Adrenal gland (tissue), 12 donors: Measurements from ENCODE around the gene WNT10A. TPM values are rescaled to one million over a fixed set of nuclear protein-coding genes. Genes with fewer than 3 reads are reported as not detected.

Experiments
- DNase-seq, 7 donors: peaks; one replicate each; pipeline ENCODE4 v3.0.0-alpha.2; 2019 to 2020
- H3K27ac ChIP-seq, 5 donors: fragments of 200-600 bp; sonication (generic) in 4 of 5; 1 replicate in 3 of 5; 2 replicates in 2 of 5; pipeline versions ENCODE4 v1.5.1 to v1.8.0; 2016 to 2020; ENCODE audit warnings: mild to moderate bottlenecking in 1 of 5
- H3K27me3 ChIP-seq: fragments of 200-600 bp; 2 replicates; pipeline ENCODE4 v1.8.0; 2021
- H3K36me3 ChIP-seq, 2 donors: fragments of 200-600 bp; replicated peaks in 1 of 2; 1 replicate in 1 of 2; 2 replicates in 1 of 2; pipeline versions ENCODE4 v1.5.1 to v1.8.0; 2018 to 2022
- H3K4me1 ChIP-seq, 2 donors: fragments of 200-600 bp; replicated peaks in 1 of 2; 1 replicate in 1 of 2; 2 replicates in 1 of 2; pipeline versions ENCODE4 v1.5.1 to v1.8.0; 2018 to 2021
- H3K4me3 ChIP-seq, 4 donors: fragments of 200-600 bp; sonication (generic) in 3 of 4; one replicate each; pipeline ENCODE4 v1.5.1; 2016 to 2018
- H3K9me3 ChIP-seq, 3 donors: fragments of 200-600 bp; sonication (generic) in 1 of 3; replicated peaks in 1 of 3; 1 replicate in 2 of 3; 2 replicates in 1 of 3; pipeline versions ENCODE4 v1.5.1 to v1.8.0; 2016 to 2021
- POLR2A ChIP-seq, 2 donors: fragments of 450-650 bp; IDR thresholded peaks; one replicate each; pipeline ENCODE4 v1.6.1; 2017; ENCODE audit warnings: antibody characterized with exemption in 2 of 2, mild to moderate bottlenecking in 2 of 2, moderate library complexity in 1 of 2
- WGBS, 4 donors: extraction: QIAGEN DNeasy Blood & Tissue Kit in 2 of 4; methylation state at CpG; one replicate each; pipeline versions ENCODE4 v1.1.5 to v1.1.7; 2013 to 2017; 5-methylcytosine and 5-hydroxymethylcytosine counted together
- intact Hi-C, 2 donors: fragments of 100-400 bp; cut with DNase I; formaldehyde crosslinking; loops; one replicate each; pipeline versions ENCODE4 v1.14.1 to v1.15.0; 2022 to 2023
- polyA plus RNA-seq, 3 donors: library from polyadenylated mRNA; stranded (reverse); fragments of 200-250 nt in 2 of 3; fragments of 350-450 nt in 1 of 3; fragmentation: Illumina TruSeq in 1 of 3; extraction: RNeasy Lipid Tissue Mini Kit (QIAGEN cat#74804) in 1 of 3; gene quantifications; one replicate each; pipeline ENCODE4 v1.2.3, GENCODE V29; 2013 to 2014
- total RNA-seq, 9 donors: library from RNA; depleted of rRNA in 4 of 9; stranded (reverse); fragments of >200 nt in 4 of 9; fragments of 120-200 nt in 1 of 9; fragmentation: NEBNext Ultra II Directional in 1 of 9; extraction: Animal tissue kit (Norgen Biotek cat#: 25700) in 1 of 9; gene quantifications; one replicate each; pipeline versions ENCODE4 v1.1.0 to v1.2.4, GENCODE V29; 2013 to 2023
- TF ChIP-seq, protein P1 (sequence below), 6 experiments: fragments of 450-650 bp in 4 of 6; fragments of 200-600 bp in 2 of 6; sonication (generic) in 1 of 6; IDR thresholded peaks; 1 replicate in 5 of 6; 2 replicates in 1 of 6; pipeline versions ENCODE4 v1.5.1 to v1.8.0; 2016 to 2021; ENCODE audit warnings: antibody characterized with exemption in 6 of 6, mild to moderate bottlenecking in 2 of 6, moderate library complexity in 1 of 6
- donor health status: healthy with polysubstance abuse.
- donor health status: Bipolar disorder and iron deficiency.
- donor health status: DM: yes; HTN: yes; CAD: no.
- donor health status: DM: no; HTN: no; CAD: no.
- donor health status: DM: no; HTN: no; CAD: no.
- donor health status: DM: yes; HTN: yes; CAD: no.

Gene WNT10A
- total and polyA plus RNA-seq, 12 donors, result 0.07 to 0.43 (median 0.19) TPM; not detected in 8

DNA sequence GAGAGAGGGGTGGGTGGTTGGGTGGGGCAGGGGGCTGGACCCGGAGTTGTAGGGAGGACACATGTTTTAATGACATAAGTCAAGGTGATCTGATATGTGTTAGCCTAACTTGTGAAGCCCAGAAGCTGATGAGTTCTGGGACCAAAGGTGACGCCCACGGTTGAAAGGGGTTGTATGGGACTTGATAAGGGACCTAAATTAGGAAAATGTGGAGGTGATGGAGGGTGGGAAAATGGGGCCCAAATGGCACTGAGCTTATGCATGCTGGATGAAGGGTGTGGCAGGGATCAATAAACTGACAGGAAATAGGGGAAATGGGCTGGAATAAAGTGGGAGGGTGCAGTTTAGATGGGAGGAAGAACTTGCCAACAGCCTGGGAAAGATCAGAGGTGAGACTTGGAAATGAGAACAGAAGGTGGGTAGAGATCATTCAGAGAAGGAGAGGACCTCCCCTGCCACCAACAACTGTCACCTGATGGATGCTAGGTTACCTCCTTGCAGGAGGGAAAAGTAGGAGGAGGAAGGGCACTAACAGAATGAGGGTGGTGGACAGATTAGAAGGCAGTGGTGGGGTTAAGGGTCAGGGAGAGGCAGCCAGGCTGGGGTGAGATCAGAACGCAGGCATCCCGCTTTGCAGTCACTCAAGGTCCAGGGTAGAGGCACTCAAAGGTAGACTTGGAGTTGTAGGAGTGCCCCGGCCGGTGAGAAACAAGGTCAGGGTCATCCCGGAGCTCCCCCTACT lies 15.3 kb downstream of the WNT10A start:
- no peak for TF ChIP-seq POLR2A (IDR thresholded peaks at IDR 0.05)
- TF ChIP-seq, protein P1, sequence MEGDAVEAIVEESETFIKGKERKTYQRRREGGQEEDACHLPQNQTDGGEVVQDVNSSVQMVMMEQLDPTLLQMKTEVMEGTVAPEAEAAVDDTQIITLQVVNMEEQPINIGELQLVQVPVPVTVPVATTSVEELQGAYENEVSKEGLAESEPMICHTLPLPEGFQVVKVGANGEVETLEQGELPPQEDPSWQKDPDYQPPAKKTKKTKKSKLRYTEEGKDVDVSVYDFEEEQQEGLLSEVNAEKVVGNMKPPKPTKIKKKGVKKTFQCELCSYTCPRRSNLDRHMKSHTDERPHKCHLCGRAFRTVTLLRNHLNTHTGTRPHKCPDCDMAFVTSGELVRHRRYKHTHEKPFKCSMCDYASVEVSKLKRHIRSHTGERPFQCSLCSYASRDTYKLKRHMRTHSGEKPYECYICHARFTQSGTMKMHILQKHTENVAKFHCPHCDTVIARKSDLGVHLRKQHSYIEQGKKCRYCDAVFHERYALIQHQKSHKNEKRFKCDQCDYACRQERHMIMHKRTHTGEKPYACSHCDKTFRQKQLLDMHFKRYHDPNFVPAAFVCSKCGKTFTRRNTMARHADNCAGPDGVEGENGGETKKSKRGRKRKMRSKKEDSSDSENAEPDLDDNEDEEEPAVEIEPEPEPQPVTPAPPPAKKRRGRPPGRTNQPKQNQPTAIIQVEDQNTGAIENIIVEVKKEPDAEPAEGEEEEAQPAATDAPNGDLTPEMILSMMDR (IDR thresholded peaks at IDR 0.05), result no peak
- Histone ChIP-seq H3K27me3 (peaks cover 54% of the 10 kb centered on the region), H3K27ac (no peak overlapping the region), H3K9me3 (no peaks in the 10 kb centered on the region), H3K4me1 (peaks cover 6 to 21% of the 10 kb centered on the region in 2 donors), H3K4me3 (peak overlapping the region in 1 of 4 donors; percentile 16), H3K36me3 (no peaks in the 10 kb centered on the region)
- 24 to 33% (median 26%) methylated on average over 8 of the region's 8 CpGs for WGBS, 4 donors
- DNase-seq, result peak in 1 of 7 donors; percentile 43
- intact Hi-C loops, result loop anchor here in 1 of 2 donors (5.0 kb wide), 1 partner anchor 44 kb away; no protein-coding TSS in a partner anchor

DNA sequence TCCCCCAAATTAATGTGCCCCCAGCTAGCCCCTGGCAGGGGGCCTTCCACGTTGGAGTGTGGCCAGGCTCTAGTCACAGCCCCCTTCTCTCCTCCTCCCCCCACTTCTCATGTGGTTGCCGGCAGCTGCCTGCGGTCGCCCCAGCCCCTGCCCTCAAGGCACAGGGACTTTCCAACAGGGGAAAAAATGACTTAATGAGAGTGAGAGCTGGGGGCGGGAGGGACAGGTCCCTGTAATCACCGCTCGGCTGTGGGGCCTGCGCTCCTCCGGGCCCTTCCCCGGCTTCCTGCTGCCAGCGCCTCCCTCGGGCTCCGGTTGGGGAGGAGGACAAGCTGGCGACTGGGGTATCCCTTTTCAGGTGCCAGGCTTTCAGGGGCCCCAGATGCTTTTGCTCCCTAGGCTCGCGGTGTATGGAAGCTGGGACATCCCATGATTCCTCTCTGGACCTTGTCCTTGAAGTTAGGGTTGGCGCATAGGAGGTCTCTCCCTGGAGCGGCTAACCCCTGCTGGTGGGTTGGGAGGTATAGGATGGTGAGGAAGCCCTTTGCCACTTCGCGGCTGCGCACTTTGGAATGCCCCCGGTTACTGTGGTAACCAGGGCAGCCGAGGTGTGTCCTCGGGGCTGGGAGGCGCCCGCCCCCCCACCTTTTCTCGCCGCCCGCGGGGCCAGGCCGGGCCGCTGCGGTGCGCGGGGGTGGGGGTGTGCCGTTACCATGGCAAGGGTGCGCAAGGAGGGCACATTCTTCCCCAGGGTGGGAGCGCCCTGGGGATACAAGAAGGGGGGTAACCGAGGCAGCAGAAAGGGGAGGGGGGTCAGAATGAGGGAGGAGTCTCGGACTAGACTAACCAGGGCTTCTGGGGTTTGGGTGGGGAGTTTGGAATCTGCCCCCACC lies 16.1 kb downstream of the WNT10A start:
- H3K4me1 ChIP-seq, result peaks cover 6 to 21% of the 10 kb centered on the region in 2 donors
- no peaks in the 10 kb centered on the region for H3K36me3 ChIP-seq
- intact Hi-C loops, result loop anchor here in 1 of 2 donors (5.0 kb wide), 1 partner anchor 44 kb away; no protein-coding TSS in a partner anchor
- no peaks in the 10 kb centered on the region for H3K9me3 ChIP-seq
- DNase-seq, result peak in 1 of 7 donors; percentile 51
- peak overlapping the region in 1 of 4 donors; percentile 16 for H3K4me3 ChIP-seq
- no peak for TF ChIP-seq POLR2A (IDR thresholded peaks at IDR 0.05)
- TF ChIP-seq, protein P1 (IDR thresholded peaks at IDR 0.05), result no peak
- peaks cover 59% of the 10 kb centered on the region for H3K27me3 ChIP-seq
- H3K27ac ChIP-seq, result no peak overlapping the region
- 0 to 17% (median 2%) methylated on average over 6 to 40 of the region's 40 CpGs for WGBS, 4 donors

DNA sequence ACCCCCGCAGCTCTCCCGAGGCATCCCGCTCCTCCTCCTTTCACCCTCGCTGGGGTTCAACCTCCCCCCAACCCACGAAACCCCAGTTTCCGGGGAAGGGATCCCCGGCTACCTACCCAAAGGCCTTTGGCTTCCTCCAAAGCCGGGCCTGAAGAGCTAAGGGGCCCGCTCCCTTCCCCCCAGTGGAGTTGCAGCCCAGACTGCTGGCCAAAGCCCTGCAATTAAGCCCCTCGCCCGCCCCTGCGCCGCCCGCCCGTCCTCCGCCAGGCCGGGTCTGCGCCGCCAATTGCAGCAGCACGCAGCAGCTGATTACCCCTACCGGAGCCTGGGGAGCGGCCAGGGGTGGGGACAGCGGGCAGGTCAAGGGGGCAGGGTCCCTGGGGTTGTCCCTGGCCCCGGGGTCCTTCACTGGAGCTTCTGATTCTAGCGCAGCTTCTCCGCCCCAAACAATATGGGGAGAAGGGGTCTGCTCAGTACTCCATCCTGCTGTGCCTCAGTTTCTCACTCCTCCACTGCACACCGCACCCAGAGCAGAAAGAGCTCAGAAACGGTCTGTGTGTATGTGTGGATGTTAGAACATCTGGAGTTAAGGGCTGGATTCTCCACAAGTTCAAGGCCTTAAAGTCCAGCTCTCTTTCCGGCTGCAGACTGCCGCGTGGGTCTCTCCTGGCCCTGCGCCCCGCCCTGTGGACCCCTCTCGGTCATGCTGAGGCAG lies 16.9 kb downstream of the WNT10A start:
- WGBS, 4 donors, result 2 to 8% (median 7%) methylated on average over 7 to 34 of the region's 34 CpGs

More for the DNA sequence above, 16.9 kb downstream of the WNT10A start:
- Histone ChIP-seq H3K4me1 (peaks cover 6 to 21% of the 10 kb centered on the region in 2 donors), H3K27me3 (peaks cover 67% of the 10 kb centered on the region), H3K36me3 (no peaks in the 10 kb centered on the region), H3K27ac (no peak overlapping the region), H3K4me3 (peak overlapping the region in 1 of 4 donors; percentile 16), H3K9me3 (no peaks in the 10 kb centered on the region)
- peak in 1 of 7 donors; percentile 29 for DNase-seq
- intact Hi-C loops, result loop anchor here in 1 of 2 donors (5.0 kb wide), 1 partner anchor 45 kb away; no protein-coding TSS in a partner anchor
- TF ChIP-seq, protein P1 (IDR thresholded peaks at IDR 0.05), result no peak
- TF ChIP-seq POLR2A (IDR thresholded peaks at IDR 0.05), result no peak
